ENCODE data around the gene DNAH8. TPM values are rescaled to one million over a fixed set of nuclear protein-coding genes. Genes with fewer than 3 reads are reported as not detected.
"Not testable (repeated sequence)": the region's sequence is repeated elsewhere in the genome, so short reads cannot be mapped to it uniquely, and the experiment has no call there.

Gene DNAH8
- total RNA-seq, 1 experiment from 2014 or later: not detected

DNA sequence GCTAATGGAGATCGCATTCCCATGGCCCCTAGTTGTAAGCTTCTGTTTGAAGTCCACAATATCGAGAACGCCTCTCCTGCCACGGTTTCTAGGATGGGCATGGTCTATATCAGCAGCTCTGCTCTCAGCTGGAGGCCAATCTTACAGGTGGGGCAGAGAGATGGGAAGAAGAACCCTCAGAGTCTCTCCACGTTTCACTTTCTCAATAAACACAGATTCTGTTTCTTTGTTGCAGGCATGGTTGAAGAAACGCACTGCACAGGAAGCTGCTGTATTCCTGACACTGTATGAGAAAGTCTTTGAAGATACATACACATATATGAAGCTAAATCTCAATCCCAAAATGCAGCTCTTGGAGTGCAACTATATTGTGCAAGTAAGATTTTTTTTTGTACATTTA, 157.9 kb downstream of the DNAH8 start (continued):
- TF ChIP-seq JUND (IDR thresholded peaks at IDR 0.05): no peak
- no peak for TF ChIP-seq SIN3A (IDR thresholded peaks at IDR 0.05; ENCODE audit: low read depth)
- TF ChIP-seq SP1 (IDR thresholded peaks at IDR 0.05; ENCODE audit: low read depth): no peak
- TF ChIP-seq POLR2A (IDR thresholded peaks at IDR 0.05; ENCODE audit: borderline replicate concordance, extremely low read depth, insufficient read depth, insufficient read length): no peak
- TF ChIP-seq, protein P1, sequence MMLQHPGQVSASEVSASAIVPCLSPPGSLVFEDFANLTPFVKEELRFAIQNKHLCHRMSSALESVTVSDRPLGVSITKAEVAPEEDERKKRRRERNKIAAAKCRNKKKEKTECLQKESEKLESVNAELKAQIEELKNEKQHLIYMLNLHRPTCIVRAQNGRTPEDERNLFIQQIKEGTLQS (IDR thresholded peaks at IDR 0.05): no peak
- no peak for TF ChIP-seq EZH2phosphoT487 (IDR thresholded peaks at IDR 0.05; ENCODE audit: borderline replicate concordance)
- no peak for TF ChIP-seq CEBPB (IDR thresholded peaks at IDR 0.05; ENCODE audit: low read depth)
- no peak for TF ChIP-seq RAD21 (IDR thresholded peaks at IDR 0.05; ENCODE audit: low read depth)
- no peak for TF ChIP-seq EGR1 (IDR thresholded peaks at IDR 0.05; ENCODE audit: low read depth)

DNA sequence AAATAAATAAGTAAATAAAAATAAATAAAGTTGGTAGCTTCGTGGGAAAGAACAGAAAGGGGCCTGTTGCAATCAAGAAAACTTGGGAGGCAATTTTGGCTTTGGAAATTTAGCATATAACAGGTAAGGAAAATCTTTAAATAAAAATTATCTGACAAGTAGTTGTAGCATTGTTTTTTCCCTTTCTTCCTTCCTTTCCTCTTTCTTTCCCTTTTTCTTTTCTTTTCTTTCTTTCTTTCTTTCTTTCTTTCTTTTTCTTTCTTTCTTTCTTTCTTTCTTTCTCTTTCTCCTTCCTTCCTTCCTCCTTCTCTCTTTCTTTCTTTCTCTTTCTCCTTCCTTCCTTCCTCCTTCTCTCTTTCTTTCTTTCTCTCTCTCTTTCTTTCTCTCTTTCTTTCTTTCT, 158.7 kb downstream of the DNAH8 start:
- ATAC-seq; DNase-seq (ENCODE audit: low read depth, low spot score); H3K27ac ChIP-seq (ENCODE audit: low read depth, low read length); BruUV-seq (replicated peaks); H3K4me1 ChIP-seq (ENCODE audit: control insufficient read depth in 1 of 2, insufficient read depth in 2 of 2, low read length in 2 of 2); H3K9ac ChIP-seq (ENCODE audit: low read length); H3K4me3 ChIP-seq (replicated peaks in 1 of 2; ENCODE audit: low read depth in 1 of 2, low read length in 2 of 2); H3K9me2 ChIP-seq (ENCODE audit: insufficient read depth); H4K20me1 ChIP-seq (ENCODE audit: insufficient read depth); H3K79me2 ChIP-seq (ENCODE audit: insufficient read depth, low read length); RAD21 ChIA-PET (ENCODE audit: low non-redundant PET in 1 of 2, low total read pairs in 2 of 2, uncharacterized antibody in 2 of 2, unreplicated experiment in 2 of 2); POLR2A ChIA-PET; H3K36me3 ChIP-seq (ENCODE audit: control insufficient read depth in 1 of 2, insufficient read depth in 2 of 2, low read length in 2 of 2); H2AFZ ChIP-seq (ENCODE audit: low read depth, low read length, poor library complexity, severe bottlenecking); H3K4me2 ChIP-seq (ENCODE audit: low read length); H3K9me3 ChIP-seq (ENCODE audit: control insufficient read depth in 1 of 2, insufficient read depth in 1 of 2, low read depth in 1 of 2, low read length in 2 of 2): not testable (repeated sequence)
- CTCF ChIA-PET: interaction anchor here (1.0 to 2.9 kb wide), 3 partner anchors 27 to 432 kb away, joined by 3 to 12 read pairs (median 6); no protein-coding TSS in a partner anchor
- intact Hi-C loops (cut with micrococcal nuclease): loop anchor here (2.0 to 5.0 kb wide), 4 partner anchors 58 to 437 kb away; no protein-coding TSS in a partner anchor
- peaks cover 54% of the 10 kb centered on the region for H3K27me3 ChIP-seq (ENCODE audit: insufficient read depth, low read length)

DNA sequence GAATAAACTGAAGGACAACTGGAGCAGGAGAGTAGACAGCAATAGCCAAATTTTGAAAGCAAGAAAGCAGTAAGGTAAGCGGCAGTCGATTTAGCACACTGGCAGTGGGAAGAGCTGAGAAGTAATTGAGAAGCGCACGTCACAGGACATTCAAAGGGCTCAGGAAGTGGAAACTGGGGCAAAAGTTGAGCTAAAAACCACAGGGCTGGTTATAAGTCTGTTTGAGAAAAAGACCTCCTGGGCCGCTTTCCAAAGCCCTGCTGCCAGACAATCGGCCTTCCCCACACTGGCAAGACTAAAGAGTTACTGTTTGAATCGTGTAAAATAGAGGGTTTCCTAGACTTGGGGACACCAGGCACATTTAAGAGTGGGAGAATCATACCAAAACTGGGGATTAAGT, 161.4 kb downstream of the DNAH8 start:
- H3K4me2 ChIP-seq (ENCODE audit: low read length): no peak overlapping the region
- TF ChIP-seq JUND (IDR thresholded peaks at IDR 0.05) (no peak), YY1 (IDR thresholded peaks at IDR 0.05; ENCODE audit: extremely low read depth, insufficient replicate concordance, low read depth, low read length) (no peak), POLR2AphosphoS5 (IDR thresholded peaks at IDR 0.05; ENCODE audit: low read depth, low read length) (no peak), ZFX (IDR thresholded peaks at IDR 0.05) (no peak), EZH2 (IDR thresholded peaks at IDR 0.05) (no peak), FOSL1 (IDR thresholded peaks at IDR 0.05; ENCODE audit: low read depth) (no peak), CBX3 (IDR thresholded peaks at IDR 0.05; ENCODE audit: low read depth) (no peak), EGR1 (IDR thresholded peaks at IDR 0.05; ENCODE audit: low read depth) (no peak)
- TF ChIP-seq, protein P2, sequence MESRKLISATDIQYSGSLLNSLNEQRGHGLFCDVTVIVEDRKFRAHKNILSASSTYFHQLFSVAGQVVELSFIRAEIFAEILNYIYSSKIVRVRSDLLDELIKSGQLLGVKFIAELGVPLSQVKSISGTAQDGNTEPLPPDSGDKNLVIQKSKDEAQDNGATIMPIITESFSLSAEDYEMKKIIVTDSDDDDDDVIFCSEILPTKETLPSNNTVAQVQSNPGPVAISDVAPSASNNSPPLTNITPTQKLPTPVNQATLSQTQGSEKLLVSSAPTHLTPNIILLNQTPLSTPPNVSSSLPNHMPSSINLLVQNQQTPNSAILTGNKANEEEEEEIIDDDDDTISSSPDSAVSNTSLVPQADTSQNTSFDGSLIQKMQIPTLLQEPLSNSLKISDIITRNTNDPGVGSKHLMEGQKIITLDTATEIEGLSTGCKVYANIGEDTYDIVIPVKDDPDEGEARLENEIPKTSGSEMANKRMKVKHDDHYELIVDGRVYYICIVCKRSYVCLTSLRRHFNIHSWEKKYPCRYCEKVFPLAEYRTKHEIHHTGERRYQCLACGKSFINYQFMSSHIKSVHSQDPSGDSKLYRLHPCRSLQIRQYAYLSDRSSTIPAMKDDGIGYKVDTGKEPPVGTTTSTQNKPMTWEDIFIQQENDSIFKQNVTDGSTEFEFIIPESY (IDR thresholded peaks at IDR 0.05; ENCODE audit: extremely low read depth, insufficient replicate concordance, low read length): no peak
- TF ChIP-seq, protein P3, sequence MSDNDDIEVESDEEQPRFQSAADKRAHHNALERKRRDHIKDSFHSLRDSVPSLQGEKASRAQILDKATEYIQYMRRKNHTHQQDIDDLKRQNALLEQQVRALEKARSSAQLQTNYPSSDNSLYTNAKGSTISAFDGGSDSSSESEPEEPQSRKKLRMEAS (IDR thresholded peaks at IDR 0.05): no peak
- TF ChIP-seq, protein P1 (IDR thresholded peaks at IDR 0.05): no peak
- peaks cover 44% of the 10 kb centered on the region for H3K27me3 ChIP-seq (ENCODE audit: insufficient read depth, low read length)
- no peaks in the 10 kb centered on the region for H3K4me1 ChIP-seq (ENCODE audit: control insufficient read depth in 1 of 2, insufficient read depth in 2 of 2, low read length in 2 of 2)
- H3K9me2 ChIP-seq (ENCODE audit: insufficient read depth): no peaks in the 10 kb centered on the region
- DNase-seq (ENCODE audit: low read depth, low spot score) (no peak), ATAC-seq (no peak)
- no peak overlapping the region for H3K27ac ChIP-seq (ENCODE audit: low read depth, low read length)
- CTCF ChIA-PET: no interaction called here
- no peak overlapping the region for H3K4me3 ChIP-seq (replicated peaks in 1 of 2; ENCODE audit: low read depth in 1 of 2, low read length in 2 of 2)
- no peaks in the 10 kb centered on the region for H3K79me2 ChIP-seq (ENCODE audit: insufficient read depth, low read length)
- POLR2A ChIA-PET: no interaction called here
- H2AFZ ChIP-seq (ENCODE audit: low read depth, low read length, poor library complexity, severe bottlenecking): no peak overlapping the region
- H4K20me1 ChIP-seq (ENCODE audit: insufficient read depth): no peaks in the 10 kb centered on the region
- RAD21 ChIA-PET (ENCODE audit: low non-redundant PET in 1 of 2, low total read pairs in 2 of 2, uncharacterized antibody in 2 of 2, unreplicated experiment in 2 of 2): no interaction called here
- H3K9ac ChIP-seq (ENCODE audit: low read length): no peak overlapping the region
- intact Hi-C loops (cut with micrococcal nuclease): no loop called here
- H3K36me3 ChIP-seq (ENCODE audit: control insufficient read depth in 1 of 2, insufficient read depth in 2 of 2, low read length in 2 of 2): no peaks in the 10 kb centered on the region
- BruUV-seq (replicated peaks): no TSS peak
- no peaks in the 10 kb centered on the region for H3K9me3 ChIP-seq (ENCODE audit: control insufficient read depth in 1 of 2, insufficient read depth in 1 of 2, low read depth in 1 of 2, low read length in 2 of 2)
